ENCODE data around the gene SYMPK. TPM values are rescaled to one million over a fixed set of nuclear protein-coding genes. Genes with fewer than 3 reads are reported as not detected.

The SYMPK gene
- total RNA-seq (100 to 1,000 TPM in 1 of 7 donors, 10 to 100 TPM in 6; 56.3 to 106 (median 75.1) TPM), polyA plus RNA-seq (100 to 1,000 TPM in 2 of 3 donors, 10 to 100 TPM in 1; 60.3 to 148 (median 147) TPM)
- long read RNA-seq, donor 1, partial matches to known transcripts, result 8 of 8 reads
- long read RNA-seq, donor 1, other reads (novel, unspliced or antisense), result 0 of 8 reads
- long read RNA-seq, donor 2, full-length matches to known transcripts, result 3 of 10 reads
- long read RNA-seq, donor 2, partial matches to known transcripts, result 7 of 10 reads
- long read RNA-seq, donor 2, other reads (novel, unspliced or antisense), result 0 of 10 reads

DNA sequence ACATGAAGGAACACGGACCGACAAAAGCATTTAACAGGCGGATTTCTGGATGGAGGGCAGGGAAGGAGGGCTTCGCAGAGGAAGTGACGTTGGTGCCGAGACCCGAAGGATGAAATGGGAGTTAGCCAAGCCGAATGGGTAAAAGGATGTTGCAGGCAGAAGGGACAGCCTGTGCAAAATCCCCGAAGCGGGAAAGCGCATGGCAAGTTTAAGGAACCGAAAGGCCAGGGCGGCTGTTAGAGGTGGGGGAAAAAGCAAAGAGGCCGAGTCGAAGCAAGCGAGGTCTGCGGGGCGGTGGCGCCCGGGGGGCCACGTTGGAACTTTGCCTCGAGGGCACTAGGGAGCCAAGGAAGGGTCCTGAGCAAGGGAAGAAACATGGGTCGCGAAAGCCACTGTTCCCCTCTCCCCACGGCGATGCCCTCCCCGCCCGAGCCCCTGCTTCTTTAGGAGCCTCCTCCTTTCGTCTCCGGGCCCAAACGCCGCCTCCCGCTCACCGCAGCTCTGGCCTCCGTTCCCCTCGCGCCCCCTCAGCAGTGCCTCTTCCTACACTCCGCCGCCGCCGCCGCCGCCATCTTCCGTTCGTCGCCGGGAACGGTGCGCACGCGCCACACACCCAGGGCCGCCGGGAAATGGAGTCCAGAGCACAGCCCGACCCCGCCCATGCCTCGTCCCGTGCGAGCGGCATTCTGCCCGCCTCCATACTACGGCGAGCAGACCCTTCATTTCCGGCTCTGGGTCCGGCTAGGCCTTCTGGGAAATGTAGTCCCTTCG lies at the start of gene SYMPK:
TSS of gene SYMPK (minus strand) at position 584 of the 771 bp plus-strand sequence. CDS start 8,652 bp downstream, outside the sequence.
- Histone ChIP-seq H3K27ac (peak within 1 kb of the TSS; percentile 88 to 96 (median 94)), H3K4me1 (peaks cover 25 to 56% (median 39%) of the 10 kb centered on the region in 6 donors), H3K36me3 (peaks cover 0 to 38% (median 18%) of the 10 kb centered on the region in 6 donors), H3K4me3 (peak within 1 kb of the TSS; percentile 86 to 99 (median 92)), H3K9me3 (no peaks in the 10 kb centered on the region), H3K27me3 (replicated peaks in 1 of 7) (peaks cover 0 to 28% (median 14%) of the 10 kb centered on the region in 7 donors)
- peak; percentile 100 for DNase-seq
- TF ChIP-seq POLR2AphosphoS5 (IDR thresholded peaks at IDR 0.05) (peak; percentile 91 to 97 (median 94)), POLR2A (IDR thresholded peaks at IDR 0.05) (peak in 1 of 3 donors; percentile 78)
- TF ChIP-seq, protein P1, sequence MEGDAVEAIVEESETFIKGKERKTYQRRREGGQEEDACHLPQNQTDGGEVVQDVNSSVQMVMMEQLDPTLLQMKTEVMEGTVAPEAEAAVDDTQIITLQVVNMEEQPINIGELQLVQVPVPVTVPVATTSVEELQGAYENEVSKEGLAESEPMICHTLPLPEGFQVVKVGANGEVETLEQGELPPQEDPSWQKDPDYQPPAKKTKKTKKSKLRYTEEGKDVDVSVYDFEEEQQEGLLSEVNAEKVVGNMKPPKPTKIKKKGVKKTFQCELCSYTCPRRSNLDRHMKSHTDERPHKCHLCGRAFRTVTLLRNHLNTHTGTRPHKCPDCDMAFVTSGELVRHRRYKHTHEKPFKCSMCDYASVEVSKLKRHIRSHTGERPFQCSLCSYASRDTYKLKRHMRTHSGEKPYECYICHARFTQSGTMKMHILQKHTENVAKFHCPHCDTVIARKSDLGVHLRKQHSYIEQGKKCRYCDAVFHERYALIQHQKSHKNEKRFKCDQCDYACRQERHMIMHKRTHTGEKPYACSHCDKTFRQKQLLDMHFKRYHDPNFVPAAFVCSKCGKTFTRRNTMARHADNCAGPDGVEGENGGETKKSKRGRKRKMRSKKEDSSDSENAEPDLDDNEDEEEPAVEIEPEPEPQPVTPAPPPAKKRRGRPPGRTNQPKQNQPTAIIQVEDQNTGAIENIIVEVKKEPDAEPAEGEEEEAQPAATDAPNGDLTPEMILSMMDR (IDR thresholded peaks at IDR 0.05 in 8 of 11, conservative IDR thresholded peaks at IDR 0.05 in 3 of 11), result peak in 2 of 11 experiments; percentile 31 to 42
- WGBS, 5 donors, result 0 to 1% (median 1%) methylated on average over 59 to 65 of the region's 65 CpGs
- intact Hi-C loops (cut with DNase I; ENCODE audit: low total_unique reads), result no loop called here

DNA sequence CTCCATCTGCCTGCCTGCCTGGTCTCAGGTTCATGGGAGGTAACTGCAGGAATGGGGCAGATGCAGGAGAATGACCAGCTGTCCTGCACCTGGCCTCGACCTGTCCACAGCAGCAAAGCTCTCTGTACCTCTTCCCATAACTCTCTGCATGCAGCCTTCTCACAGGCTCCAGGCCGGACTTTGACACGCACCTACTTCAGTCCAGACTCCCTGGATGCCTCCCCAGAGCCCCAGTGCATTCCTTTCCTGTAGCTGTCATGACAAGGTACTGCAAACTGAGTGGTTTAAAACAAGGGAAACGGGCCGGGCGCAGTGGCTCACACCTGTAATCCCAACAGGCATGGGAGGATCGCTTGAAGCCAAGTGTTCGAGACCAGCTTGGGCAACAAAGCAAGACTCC lies 48.3 kb upstream of the SYMPK start:
- TF ChIP-seq, protein P1 (IDR thresholded peaks at IDR 0.05 in 8 of 11, conservative IDR thresholded peaks at IDR 0.05 in 3 of 11), result no peak
- TF ChIP-seq POLR2AphosphoS5 (IDR thresholded peaks at IDR 0.05), result no peak
- TF ChIP-seq POLR2A (IDR thresholded peaks at IDR 0.05), result no peak
- no peak overlapping the region for H3K4me3 ChIP-seq
- H3K27ac ChIP-seq, result no peak overlapping the region
- H3K36me3 ChIP-seq, result no peaks in the 10 kb centered on the region
- no peaks in the 10 kb centered on the region for H3K4me1 ChIP-seq
- no peak for DNase-seq
- no peaks in the 10 kb centered on the region for H3K9me3 ChIP-seq
- 66 to 86% (median 82%) methylated on average over 8 of the region's 8 CpGs for WGBS, 5 donors
- H3K27me3 ChIP-seq (replicated peaks in 1 of 7), result peaks cover 0 to 53% (median 0%) of the 10 kb centered on the region in 7 donors
- intact Hi-C loops (cut with DNase I; ENCODE audit: low total_unique reads), result no loop called here

DNA sequence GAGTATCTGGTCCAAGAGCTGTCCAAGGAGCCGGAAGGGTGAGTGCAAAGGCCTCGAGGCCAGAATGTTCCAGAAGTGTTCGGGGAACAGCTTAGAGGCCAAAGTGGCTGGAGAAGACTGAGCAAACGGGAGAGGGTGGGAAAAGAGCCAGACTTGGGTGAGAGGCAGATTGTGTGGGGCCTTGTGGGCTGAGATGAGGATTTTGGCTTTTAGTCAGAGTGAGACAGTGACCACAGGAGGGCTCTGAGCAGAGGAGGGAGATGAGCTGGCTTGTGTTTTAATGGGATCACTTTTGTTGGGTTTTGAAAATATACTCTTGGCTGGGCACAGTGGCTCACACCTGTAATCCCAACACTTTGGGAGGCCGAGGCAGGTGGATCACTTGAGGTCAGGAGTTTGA lies 46.0 kb upstream of the SYMPK start:
- no peak overlapping the region for H3K27ac ChIP-seq
- no peaks in the 10 kb centered on the region for H3K36me3 ChIP-seq
- WGBS, 5 donors, result 74 to 87% (median 78%) methylated on average over 5 of the region's 5 CpGs
- TF ChIP-seq, protein P1 (IDR thresholded peaks at IDR 0.05 in 8 of 11, conservative IDR thresholded peaks at IDR 0.05 in 3 of 11), result no peak
- TF ChIP-seq POLR2A (IDR thresholded peaks at IDR 0.05), result no peak
- TF ChIP-seq POLR2AphosphoS5 (IDR thresholded peaks at IDR 0.05), result no peak
- peaks cover 0 to 32% (median 0%) of the 10 kb centered on the region in 7 donors for H3K27me3 ChIP-seq (replicated peaks in 1 of 7)
- no peak overlapping the region for H3K4me3 ChIP-seq
- no peaks in the 10 kb centered on the region for H3K4me1 ChIP-seq
- H3K9me3 ChIP-seq, result no peaks in the 10 kb centered on the region
- intact Hi-C loops (cut with DNase I; ENCODE audit: low total_unique reads), result no loop called here
- no peak for DNase-seq

DNA sequence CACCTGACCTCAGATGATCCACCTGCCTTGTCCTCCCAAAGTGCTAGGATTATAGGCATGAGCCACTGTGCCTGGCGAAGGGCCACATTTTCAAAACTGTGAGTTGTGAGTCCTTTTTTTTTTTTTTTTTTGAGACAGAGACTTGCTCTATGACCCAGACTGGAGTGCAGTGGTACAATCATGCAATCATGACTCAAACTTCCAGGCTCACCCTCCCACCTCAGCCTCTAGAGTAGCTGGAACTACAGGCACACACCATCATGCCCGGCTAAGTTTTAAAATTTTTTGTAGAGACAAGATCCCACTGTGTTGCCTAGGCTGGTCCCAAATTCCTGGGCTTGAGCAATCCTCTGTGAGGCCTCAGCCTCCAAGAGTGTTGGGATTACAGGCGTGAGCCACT lies 43.3 kb upstream of the SYMPK start:
- Histone ChIP-seq H3K36me3 (no peaks in the 10 kb centered on the region), H3K4me3 (no peak overlapping the region), H3K27ac (no peak overlapping the region), H3K4me1 (peaks cover 6 to 20% (median 14%) of the 10 kb centered on the region in 6 donors), H3K9me3 (no peaks in the 10 kb centered on the region), H3K27me3 (replicated peaks in 1 of 7) (peaks cover 0 to 7% (median 0%) of the 10 kb centered on the region in 7 donors)
- intact Hi-C loops (cut with DNase I; ENCODE audit: low total_unique reads), result no loop called here
- no peak for DNase-seq
- 82 to 92% (median 90%) methylated on average over 3 of the region's 3 CpGs for WGBS, 5 donors
- TF ChIP-seq POLR2AphosphoS5 (IDR thresholded peaks at IDR 0.05) (no peak), POLR2A (IDR thresholded peaks at IDR 0.05) (no peak)
- TF ChIP-seq, protein P1 (IDR thresholded peaks at IDR 0.05 in 8 of 11, conservative IDR thresholded peaks at IDR 0.05 in 3 of 11), result no peak

All from spleen (tissue), 13 donors.